CD1c-positive myeloid dendritic cell (primary cell): ENCODE results near the gene PAOX.

Experiments
- DNase-seq: peaks from one replicate; pipeline ENCODE4 v3.0.0-alpha.2; 2016; ENCODE audit errors: extremely low spot score

Gene PAOX

GRCh38 chr10:133379152-133379800, at the start of gene PAOX:
Gene PAOX (plus strand): TSS chr10:133379262. CDS start chr10:133379317, 55 bp downstream.
- DNase-seq: peak; percentile 74

- peak; percentile 90 for DNase-seq
These were observed 49.4 kb upstream of the PAOX start for GRCh38 chr10:133329491-133330202.

- DNase-seq: no peak
These were observed 45.9 kb upstream of the PAOX start for GRCh38 chr10:133332936-133333699.

- DNase-seq: no peak
These were observed 44.4 kb upstream of the PAOX start for GRCh38 chr10:133334503-133335245.

GRCh38 chr10:133335246-133336117, 43.6 kb upstream of the PAOX start:
- DNase-seq: peak; percentile 75

- DNase-seq: no peak
These were observed 42.9 kb upstream of the PAOX start for GRCh38 chr10:133336118-133336576.

GRCh38 chr10:133336577-133337369, 42.3 kb upstream of the PAOX start, which contains the start of gene CALY:
Gene CALY (minus strand): TSS chr10:133336896. CDS start chr10:133328989, 7,907 bp downstream.
- peak; percentile 69 for DNase-seq

GRCh38 chr10:133337370-133337725, 41.7 kb upstream of the PAOX start:
- DNase-seq: no peak

- no peak for DNase-seq
These were observed 40.7 kb upstream of the PAOX start for GRCh38 chr10:133338080-133339071.

- no peak for DNase-seq
These were observed 39.2 kb upstream of the PAOX start for GRCh38 chr10:133339708-133340380.

GRCh38 chr10:133341983-133342382, 37.1 kb upstream of the PAOX start:
- no peak for DNase-seq

GRCh38 chr10:133342942-133343341, 36.1 kb upstream of the PAOX start:
- DNase-seq: no peak

GRCh38 chr10:133343558-133343957, 35.5 kb upstream of the PAOX start:
- no peak for DNase-seq

- DNase-seq: no peak
These were observed 34.8 kb upstream of the PAOX start for GRCh38 chr10:133344236-133344635.

GRCh38 chr10:133346413-133346812, 32.6 kb upstream of the PAOX start:
- DNase-seq: no peak

- DNase-seq: no peak
These were observed 31.1 kb upstream of the PAOX start for GRCh38 chr10:133347710-133348517.

- no peak for DNase-seq
These were observed 29.9 kb upstream of the PAOX start for GRCh38 chr10:133349160-133349568.
